Ascending aorta (tissue), 2 donors: Measurements from ENCODE around the gene PRODH2. TPM values are rescaled to one million over a fixed set of nuclear protein-coding genes. Genes with fewer than 3 reads are reported as not detected.

Experiments used
- DNase-seq, 2 donors: peaks; one replicate each; pipeline ENCODE4 v3.0.0-alpha.2; 2019; ENCODE audit warnings: low spot score in 2 of 2
- H3K27ac ChIP-seq, 2 donors: fragments of 200-600 bp; sonication (generic); one replicate each; pipeline ENCODE4 v1.5.1; 2016 to 2017; ENCODE audit warnings: mild to moderate bottlenecking in 1 of 2
- H3K27me3 ChIP-seq: fragments of 200-600 bp; sonication (generic); one replicate; pipeline ENCODE4 v1.5.1; 2017
- H3K36me3 ChIP-seq, 2 donors: fragments of 200-600 bp; sonication (generic); one replicate each; pipeline ENCODE4 v1.5.1; 2016
- H3K4me1 ChIP-seq, 2 donors: fragments of 200-600 bp; sonication (generic); one replicate each; pipeline ENCODE4 v1.5.1; 2016 to 2017; ENCODE audit warnings: mild to moderate bottlenecking in 1 of 2
- H3K4me3 ChIP-seq, 2 donors: fragments of 200-600 bp; sonication (generic); one replicate each; pipeline ENCODE4 v1.5.1; 2016 to 2017; ENCODE audit warnings: mild to moderate bottlenecking in 1 of 2
- H3K9me3 ChIP-seq, 2 donors: fragments of 200-600 bp; sonication (generic); one replicate each; pipeline ENCODE4 v1.5.1; 2016
- CTCF ChIP-seq, 3 experiments: fragments of 200-600 bp in 2 of 3; fragments of 450-650 bp in 1 of 3; sonication (generic) in 2 of 3; IDR thresholded peaks; one replicate each; pipeline ENCODE4 v1.5.1; 2016 to 2019; ENCODE audit warnings: antibody characterized with exemption in 3 of 3, mild to moderate bottlenecking in 1 of 3, moderate library complexity in 1 of 3
- intact Hi-C: fragments of 100-400 bp; cut with DNase I; formaldehyde crosslinking; loops from one replicate; pipeline ENCODE4 v1.15.1; 2023
- total RNA-seq: library from RNA; depleted of rRNA; stranded (reverse); fragments of >200 nt; gene quantifications from one replicate; pipeline ENCODE4 v1.1.0, GENCODE V29; 2016

The PRODH2 gene
- total RNA-seq, 1 donor from 2014 or later, result not detected

- intact Hi-C loops, result no loop called here
- H3K4me3 ChIP-seq, result no peak overlapping the region
- no peak overlapping the region for H3K27ac ChIP-seq
- TF ChIP-seq CTCF (IDR thresholded peaks at IDR 0.05), result no peak
- peaks cover 3 to 15% of the 10 kb centered on the region in 2 donors for H3K36me3 ChIP-seq
- no peaks in the 10 kb centered on the region for H3K4me1 ChIP-seq
- H3K27me3 ChIP-seq, result no peaks in the 10 kb centered on the region
- no peak for DNase-seq
- H3K9me3 ChIP-seq, result no peaks in the 10 kb centered on the region
Measured at GRCh38 chr19:35788205-35788960, 24.3 kb downstream of the PRODH2 start.

GRCh38 chr19:35787227-35787799 lies 25.3 kb downstream of the PRODH2 start:
- Histone ChIP-seq H3K4me1 (no peaks in the 10 kb centered on the region), H3K4me3 (no peak overlapping the region), H3K27me3 (no peaks in the 10 kb centered on the region), H3K27ac (no peak overlapping the region), H3K36me3 (peaks cover 9 to 22% of the 10 kb centered on the region in 2 donors), H3K9me3 (no peaks in the 10 kb centered on the region)
- DNase-seq, result no peak
- TF ChIP-seq CTCF (IDR thresholded peaks at IDR 0.05), result no peak
- intact Hi-C loops, result no loop called here

- H3K27ac ChIP-seq, result no peak overlapping the region
- no peaks in the 10 kb centered on the region for H3K4me1 ChIP-seq
- no peaks in the 10 kb centered on the region for H3K9me3 ChIP-seq
- TF ChIP-seq CTCF (IDR thresholded peaks at IDR 0.05), result no peak
- no peak for DNase-seq
- intact Hi-C loops, result no loop called here
- no peak overlapping the region for H3K4me3 ChIP-seq
- no peaks in the 10 kb centered on the region for H3K27me3 ChIP-seq
- H3K36me3 ChIP-seq, result peaks cover 10 to 28% of the 10 kb centered on the region in 2 donors
Measured at GRCh38 chr19:35786299-35787160, 26.1 kb downstream of the PRODH2 start.

GRCh38 chr19:35785339-35785627 lies 27.4 kb downstream of the PRODH2 start:
- DNase-seq, result no peak
- intact Hi-C loops, result no loop called here
- H3K9me3 ChIP-seq, result no peaks in the 10 kb centered on the region
- H3K27ac ChIP-seq, result no peak overlapping the region
- H3K27me3 ChIP-seq, result no peaks in the 10 kb centered on the region
- no peaks in the 10 kb centered on the region for H3K4me1 ChIP-seq
- no peak for TF ChIP-seq CTCF (IDR thresholded peaks at IDR 0.05)
- H3K4me3 ChIP-seq, result no peak overlapping the region
- peaks cover 19 to 40% of the 10 kb centered on the region in 2 donors for H3K36me3 ChIP-seq

GRCh38 chr19:35784503-35785338 lies 27.9 kb downstream of the PRODH2 start:
- Histone ChIP-seq H3K27me3 (no peaks in the 10 kb centered on the region), H3K36me3 (peaks cover 22 to 46% of the 10 kb centered on the region in 2 donors), H3K4me1 (no peaks in the 10 kb centered on the region), H3K4me3 (no peak overlapping the region), H3K9me3 (no peaks in the 10 kb centered on the region), H3K27ac (no peak overlapping the region)
- no peak for DNase-seq
- intact Hi-C loops, result no loop called here
- no peak for TF ChIP-seq CTCF (IDR thresholded peaks at IDR 0.05)
